HG02852 (cell line): ENCODE measurements around the gene SLC30A3.

Experiments used
- ATAC-seq: cut with Tn5 transposase; IDR thresholded peaks from one replicate; pipeline ENCODE4 v1.9.1; 2021; ENCODE audit warnings: mild to moderate bottlenecking, moderate library complexity; ENCODE audit not compliant: unreplicated experiment

The SLC30A3 gene

GRCh38 chr2:27208486-27209050 lies 54.3 kb downstream of the SLC30A3 start:
- no peak for ATAC-seq

GRCh38 chr2:27206346-27206745 lies 56.5 kb downstream of the SLC30A3 start:
- no peak for ATAC-seq

- no peak for ATAC-seq
These were observed 57.6 kb downstream of the SLC30A3 start for GRCh38 chr2:27205206-27205605.

GRCh38 chr2:27204566-27204965 lies 58.3 kb downstream of the SLC30A3 start:
- no peak for ATAC-seq

- no peak for ATAC-seq
These were observed 59.1 kb downstream of the SLC30A3 start for GRCh38 chr2:27203741-27204140.
